Brain microvascular endothelial cell (primary cell): Measurements from ENCODE around the gene CXCL17.

ENCODE experiments used
- DNase-seq: peaks from one replicate; pipeline ENCODE4 v3.0.0-alpha.2; 2020
- H3K27ac ChIP-seq: fragments of 250-450 bp; sonication (Bioruptor Pico); 2 replicates; pipeline ENCODE4 v1.5.1; 2020; ENCODE audit warnings: mild to moderate bottlenecking, moderate library complexity
- H3K27me3 ChIP-seq: fragments of 250-450 bp; sonication (Bioruptor Pico); replicated peaks from 2 replicates; pipeline ENCODE4 v1.5.1; 2020; ENCODE audit warnings: mild to moderate bottlenecking
- H3K36me3 ChIP-seq: fragments of 250-450 bp; sonication (Bioruptor Pico); replicated peaks from 2 replicates; pipeline ENCODE4 v1.5.1; 2020; ENCODE audit warnings: mild to moderate bottlenecking
- H3K4me3 ChIP-seq: 2 replicates; pipeline ENCODE4 v1.5.1; 2011; ENCODE audit warnings: low read depth, mild to moderate bottlenecking, control low read depth, low read length, moderate library complexity
- in situ Hi-C: cut with HindIII; loops from 2 replicates; pipeline ENCODE4 v1.10.0; 2017; ENCODE audit warnings: low sequenced_read_pairs, low pct_ligation_motif_present
- TF ChIP-seq, protein P1 (sequence below): IDR thresholded peaks from 2 replicates; pipeline ENCODE4 v1.5.1; 2011; ENCODE audit warnings: low read depth, mild to moderate bottlenecking, moderate library complexity, low read length, control low read depth, inconsistent platforms; ENCODE audit errors: missing control alignments

The CXCL17 gene

DNA sequence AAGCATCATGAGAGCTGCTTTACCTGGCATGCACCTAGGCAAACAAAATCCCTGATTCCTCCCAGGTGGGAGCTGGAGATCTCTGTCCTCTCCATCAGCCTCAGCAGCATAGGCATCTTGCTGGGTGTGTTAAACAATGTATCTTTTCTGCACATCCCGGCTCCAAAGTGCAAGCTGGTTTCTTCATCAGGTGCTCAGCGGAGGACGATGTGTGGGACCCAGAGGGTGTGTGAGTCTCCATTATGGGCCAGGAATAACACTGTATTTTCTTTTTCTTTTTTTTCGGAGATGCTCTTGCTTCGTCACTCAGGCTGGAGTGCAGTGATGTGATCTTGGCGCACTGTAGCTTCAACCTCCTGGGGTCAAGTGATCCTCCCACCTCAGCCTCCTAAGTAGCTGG lies 62.6 kb downstream of the CXCL17 start:
- no peaks in the 10 kb centered on the region for H3K27me3 ChIP-seq
- H3K4me3 ChIP-seq = no peak overlapping the region
- H3K27ac ChIP-seq = no peak overlapping the region
- no peaks in the 10 kb centered on the region for H3K36me3 ChIP-seq
- DNase-seq = no peak
- in situ Hi-C loops = no loop called here
- TF ChIP-seq, protein P1, sequence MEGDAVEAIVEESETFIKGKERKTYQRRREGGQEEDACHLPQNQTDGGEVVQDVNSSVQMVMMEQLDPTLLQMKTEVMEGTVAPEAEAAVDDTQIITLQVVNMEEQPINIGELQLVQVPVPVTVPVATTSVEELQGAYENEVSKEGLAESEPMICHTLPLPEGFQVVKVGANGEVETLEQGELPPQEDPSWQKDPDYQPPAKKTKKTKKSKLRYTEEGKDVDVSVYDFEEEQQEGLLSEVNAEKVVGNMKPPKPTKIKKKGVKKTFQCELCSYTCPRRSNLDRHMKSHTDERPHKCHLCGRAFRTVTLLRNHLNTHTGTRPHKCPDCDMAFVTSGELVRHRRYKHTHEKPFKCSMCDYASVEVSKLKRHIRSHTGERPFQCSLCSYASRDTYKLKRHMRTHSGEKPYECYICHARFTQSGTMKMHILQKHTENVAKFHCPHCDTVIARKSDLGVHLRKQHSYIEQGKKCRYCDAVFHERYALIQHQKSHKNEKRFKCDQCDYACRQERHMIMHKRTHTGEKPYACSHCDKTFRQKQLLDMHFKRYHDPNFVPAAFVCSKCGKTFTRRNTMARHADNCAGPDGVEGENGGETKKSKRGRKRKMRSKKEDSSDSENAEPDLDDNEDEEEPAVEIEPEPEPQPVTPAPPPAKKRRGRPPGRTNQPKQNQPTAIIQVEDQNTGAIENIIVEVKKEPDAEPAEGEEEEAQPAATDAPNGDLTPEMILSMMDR = no peak
